Measurements from ENCODE around the gene GLG1.

The GLG1 gene

DNA sequence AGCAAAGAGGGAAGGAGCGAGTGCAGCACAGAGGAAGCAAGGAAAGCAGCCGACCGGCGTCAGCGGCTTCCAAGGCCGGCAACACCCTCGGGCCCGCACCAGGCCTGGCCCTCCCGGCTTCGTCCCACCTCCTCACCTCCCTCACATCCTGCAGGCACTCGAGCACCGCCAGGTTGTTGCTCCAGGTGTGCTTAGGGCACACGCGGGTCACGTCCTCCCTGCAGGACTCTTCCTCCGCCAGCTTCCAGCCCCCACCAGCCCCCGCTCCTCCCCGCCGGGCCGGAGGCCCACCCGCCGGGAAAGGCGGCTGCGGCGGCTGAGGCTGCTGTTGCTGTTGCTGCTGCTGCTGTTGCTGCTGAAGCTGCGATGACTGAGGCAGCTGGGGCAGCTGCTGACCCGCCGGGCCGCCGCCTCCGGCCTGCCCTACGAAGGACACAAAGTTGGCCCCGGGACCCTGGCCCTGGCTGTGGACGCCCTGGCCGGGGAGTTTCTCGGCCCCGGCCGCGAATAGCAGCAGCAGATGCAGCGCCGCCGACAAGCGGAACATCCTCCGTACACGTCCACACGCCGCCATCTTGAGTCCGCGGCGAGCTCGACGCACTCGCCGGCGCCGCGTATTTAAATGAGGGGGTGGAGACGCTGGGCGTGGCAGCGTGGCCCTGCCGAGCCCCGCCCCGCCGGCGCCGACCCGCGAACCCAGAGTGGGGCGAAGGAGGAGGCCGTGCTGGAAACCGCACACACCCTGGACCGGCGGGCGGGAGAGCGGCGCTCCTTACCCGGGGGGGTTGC is at the start of gene GLG1:
GLG1 (minus strand) TSS at position 594 of the 789 bp plus-strand sequence; CDS start at position 574, 20 bp downstream.
- DNase-seq (ENCODE audit: low read depth) = peak; percentile 82

DNA sequence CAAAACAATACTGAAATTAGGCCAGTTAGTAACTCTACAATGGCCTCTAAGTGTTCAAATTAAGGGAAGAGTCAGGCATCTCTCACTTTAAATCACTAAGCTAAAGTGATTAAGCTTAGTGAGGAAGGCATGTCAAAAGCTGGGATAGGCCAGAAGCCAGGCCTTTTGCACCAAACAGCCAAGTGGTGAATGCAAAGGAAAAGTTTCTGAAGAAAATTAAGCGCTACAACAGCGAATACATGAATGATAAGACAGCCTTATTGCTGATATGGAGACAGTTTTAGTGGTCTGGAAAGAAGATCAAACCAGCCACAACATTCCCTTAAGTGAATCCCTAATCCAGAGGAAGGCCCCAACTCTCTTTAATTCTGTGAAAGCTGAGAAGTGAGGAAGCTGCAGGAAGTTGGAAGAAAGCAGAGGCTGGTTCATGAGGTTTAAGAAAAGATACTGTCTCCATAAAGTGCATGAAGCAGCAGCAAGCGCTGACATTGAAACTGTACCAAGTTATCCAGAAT is 47.7 kb upstream of the GLG1 start:
- DNase-seq (ENCODE audit: low read depth) = no peak

DNA sequence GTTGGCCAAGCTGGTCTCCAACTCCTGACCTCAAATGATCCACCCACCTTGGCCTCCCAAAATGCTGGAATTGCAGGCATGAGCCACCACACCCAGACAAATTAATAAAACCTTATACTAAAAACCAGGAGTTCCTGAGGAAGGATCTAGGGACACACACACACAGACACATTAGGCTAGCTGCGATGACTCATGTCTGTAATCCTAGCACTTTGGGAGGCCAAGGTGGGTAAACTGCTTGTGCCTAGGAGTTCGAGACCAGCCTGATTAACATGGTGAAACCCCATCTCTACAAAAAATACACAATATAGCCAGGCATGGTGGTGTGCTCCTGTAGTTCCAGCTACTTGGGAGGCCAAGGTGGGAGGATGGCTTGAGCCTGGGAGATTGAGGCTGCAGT is 46.0 kb upstream of the GLG1 start:
- peak; percentile 33 for DNase-seq (ENCODE audit: low read depth)

DNA sequence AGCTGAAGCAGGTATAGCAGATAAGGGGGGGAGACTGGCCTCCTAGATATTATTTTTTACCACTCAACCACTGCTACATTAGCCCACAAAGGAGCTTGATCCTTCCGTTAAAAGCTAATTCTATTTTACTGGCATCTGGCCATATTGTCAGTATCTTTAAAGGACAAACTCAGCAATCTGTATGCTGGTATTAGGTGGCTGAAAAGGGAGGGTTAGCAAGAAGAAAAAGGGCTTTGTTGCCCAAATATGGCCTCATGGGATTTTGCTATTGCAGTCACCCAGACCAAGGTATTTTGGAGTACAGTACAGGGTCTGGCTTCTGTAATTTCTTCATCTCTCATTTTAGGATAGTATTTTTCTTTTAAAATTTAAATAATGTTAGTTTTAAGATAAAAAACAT is 45.3 kb upstream of the GLG1 start:
- DNase-seq (ENCODE audit: low read depth) = no peak

DNA sequence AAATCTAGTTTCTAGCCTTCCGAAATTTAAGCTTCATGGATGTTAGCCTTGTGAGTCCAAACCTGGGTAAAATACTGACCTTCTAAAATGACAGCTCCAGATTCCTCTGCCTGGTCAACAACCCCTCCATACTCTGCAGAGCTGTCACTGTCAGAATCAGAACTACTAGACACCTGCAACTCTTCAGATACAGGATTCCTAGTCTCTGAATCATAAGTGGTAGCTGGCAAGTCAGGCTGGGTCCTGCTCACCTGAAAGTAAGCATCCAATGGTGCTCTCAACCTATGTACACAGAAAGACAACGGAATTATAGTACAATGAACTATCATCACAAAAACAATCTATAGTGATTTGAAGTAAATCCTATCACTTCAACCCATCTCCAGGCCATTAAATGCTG is 44.9 kb upstream of the GLG1 start:
- DNase-seq (ENCODE audit: low read depth) = no peak

DNA sequence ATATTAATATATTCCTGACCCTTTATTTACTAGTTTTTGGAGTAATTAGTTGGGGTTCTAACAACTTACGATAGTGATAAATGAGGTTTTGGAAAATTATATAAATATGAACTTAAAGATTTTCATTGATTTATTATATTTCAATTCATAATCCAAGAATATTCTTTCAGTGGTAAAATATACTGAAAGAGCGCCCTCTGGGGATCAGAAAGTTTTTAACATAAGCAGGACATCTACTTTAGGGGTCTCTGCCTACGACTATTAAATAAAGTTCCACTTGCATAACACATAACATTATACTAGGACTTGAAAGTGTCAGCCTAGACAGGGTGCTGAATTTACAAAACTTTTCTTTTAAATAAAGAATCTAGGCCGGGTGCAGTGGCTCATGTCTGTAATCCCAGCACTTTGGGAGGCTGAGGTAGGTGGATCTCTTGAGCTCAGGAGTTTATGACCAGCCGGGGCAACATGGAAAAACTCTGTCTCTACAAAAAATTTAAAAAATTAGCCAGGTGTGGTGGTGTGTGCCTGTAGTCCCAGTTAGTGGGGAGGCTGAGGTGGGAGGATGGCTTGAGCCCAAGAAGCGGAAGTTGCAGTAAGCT is 44.2 kb upstream of the GLG1 start:
- DNase-seq (ENCODE audit: low read depth) = no peak

DNA sequence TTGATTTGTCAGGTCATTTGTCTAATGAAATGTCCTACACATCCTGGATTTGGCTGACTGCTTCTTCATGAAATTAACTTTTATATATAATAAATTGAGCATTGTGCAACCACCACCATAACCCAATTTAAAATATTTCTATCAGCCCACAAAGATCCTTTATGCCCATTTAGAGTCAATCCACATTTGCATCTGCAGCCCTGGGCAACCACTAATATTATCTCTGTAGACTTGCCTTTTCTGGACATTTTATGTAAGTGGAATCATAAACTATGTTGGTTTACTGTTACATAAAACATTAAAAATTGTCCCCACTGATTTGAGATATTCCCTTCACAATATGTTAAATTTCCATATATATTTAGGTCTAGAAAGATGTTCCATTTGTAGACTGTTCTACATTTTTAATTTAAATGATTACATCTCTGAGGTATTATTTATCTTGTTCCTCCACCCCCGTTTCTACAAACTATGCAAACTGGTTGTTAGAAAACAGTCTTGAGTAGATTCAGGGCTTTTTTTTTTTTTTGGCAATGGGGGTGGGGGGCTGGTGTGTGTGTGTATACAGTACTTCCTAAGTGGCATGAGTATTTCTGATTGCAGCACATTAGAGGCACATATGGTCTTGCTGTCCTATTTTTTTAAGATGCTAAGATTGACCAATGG is 43.1 kb upstream of the GLG1 start:
- no peak for DNase-seq (ENCODE audit: low read depth)

DNA sequence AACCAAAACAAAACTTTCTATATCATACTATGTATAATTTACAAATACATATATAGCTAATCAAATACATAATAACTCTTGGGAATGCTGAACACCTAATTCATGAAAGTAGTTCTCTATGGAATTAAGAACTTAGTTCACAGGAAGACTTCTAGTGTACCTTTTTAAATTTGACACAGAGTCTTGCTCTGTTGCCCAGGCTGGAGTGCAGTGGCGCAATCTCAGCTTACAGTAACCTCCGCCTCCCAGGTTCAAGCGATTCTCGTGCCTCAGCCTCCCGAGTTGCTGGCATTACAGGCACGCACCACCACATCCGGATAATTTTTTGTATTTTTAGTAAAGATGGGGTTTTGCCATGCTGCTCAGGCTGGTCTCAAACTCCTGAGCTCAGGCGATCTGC is 35.1 kb upstream of the GLG1 start:
- DNase-seq (ENCODE audit: low read depth) = no peak

DNA sequence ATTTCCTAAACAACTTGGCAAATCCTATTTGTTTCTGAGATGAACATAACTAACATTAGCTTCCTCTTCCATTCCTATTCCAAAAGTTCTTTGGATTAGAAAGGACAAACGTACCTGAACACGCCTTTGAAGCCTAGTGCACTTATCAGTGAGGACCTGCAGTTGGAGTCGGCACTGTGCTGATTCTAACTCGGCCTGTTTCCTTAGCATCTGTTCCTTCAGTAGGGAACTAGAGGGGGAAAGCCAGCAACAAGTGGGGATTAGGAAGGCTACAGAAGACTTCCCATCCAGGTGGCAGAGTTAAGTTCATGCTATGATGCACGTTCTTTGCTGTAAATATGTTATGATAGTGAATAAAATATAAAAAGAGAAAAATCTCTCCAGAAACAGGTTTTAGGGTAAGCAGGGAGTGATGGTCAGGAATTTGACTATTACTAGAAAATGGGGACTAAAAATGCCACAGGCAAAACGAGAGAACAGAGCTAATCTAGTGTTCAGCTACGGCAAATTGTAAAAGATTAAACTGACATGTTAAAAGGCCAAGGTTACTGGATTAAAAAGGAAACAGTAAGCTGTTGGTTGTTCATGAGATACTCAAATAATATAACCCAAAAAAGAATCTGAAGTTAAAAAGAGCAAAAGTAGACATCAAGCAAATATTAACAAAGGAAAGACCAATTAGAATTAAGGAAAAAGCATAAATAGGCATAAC is 31.0 kb upstream of the GLG1 start:
- DNase-seq (ENCODE audit: low read depth) = no peak

DNA sequence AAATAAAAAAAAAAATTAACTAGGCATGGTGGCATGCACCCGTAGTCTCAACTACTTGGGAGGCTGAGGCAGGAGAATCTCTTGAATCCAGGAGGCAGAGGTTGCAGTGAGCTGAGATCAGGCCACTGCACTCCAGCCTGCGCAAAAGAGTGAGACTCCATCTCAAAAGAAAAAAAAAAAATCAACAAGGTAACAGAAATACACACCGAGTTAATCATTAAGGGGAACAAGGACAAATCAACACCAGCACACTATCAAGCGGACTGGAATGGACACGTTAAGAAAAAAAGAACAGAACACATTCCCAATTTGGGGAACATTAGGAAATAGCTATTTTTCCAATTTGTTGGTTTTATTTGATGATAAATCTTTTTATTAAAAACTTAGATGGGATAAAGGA is 28.4 kb upstream of the GLG1 start:
- no peak for DNase-seq (ENCODE audit: low read depth)

DNA sequence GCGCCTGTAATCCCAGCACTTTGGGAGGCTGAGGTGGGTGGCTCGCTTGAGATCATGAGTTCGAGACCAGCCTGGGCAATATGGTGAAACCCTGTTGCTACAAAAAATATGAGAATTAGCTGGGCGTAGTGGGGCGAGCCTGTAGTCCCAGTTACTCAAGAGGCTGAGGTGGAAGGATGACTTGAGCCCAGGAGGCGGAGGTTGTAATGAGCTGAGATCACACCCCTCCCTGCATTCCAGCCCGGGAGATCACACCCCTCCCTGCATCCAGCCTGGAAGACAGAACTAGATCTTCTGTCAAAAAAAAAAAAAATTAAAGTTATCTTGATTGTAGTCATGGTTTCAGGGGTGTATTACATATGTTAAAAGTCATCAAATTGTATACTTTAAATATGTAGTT is 26.8 kb upstream of the GLG1 start:
- no peak for DNase-seq (ENCODE audit: low read depth)

DNA sequence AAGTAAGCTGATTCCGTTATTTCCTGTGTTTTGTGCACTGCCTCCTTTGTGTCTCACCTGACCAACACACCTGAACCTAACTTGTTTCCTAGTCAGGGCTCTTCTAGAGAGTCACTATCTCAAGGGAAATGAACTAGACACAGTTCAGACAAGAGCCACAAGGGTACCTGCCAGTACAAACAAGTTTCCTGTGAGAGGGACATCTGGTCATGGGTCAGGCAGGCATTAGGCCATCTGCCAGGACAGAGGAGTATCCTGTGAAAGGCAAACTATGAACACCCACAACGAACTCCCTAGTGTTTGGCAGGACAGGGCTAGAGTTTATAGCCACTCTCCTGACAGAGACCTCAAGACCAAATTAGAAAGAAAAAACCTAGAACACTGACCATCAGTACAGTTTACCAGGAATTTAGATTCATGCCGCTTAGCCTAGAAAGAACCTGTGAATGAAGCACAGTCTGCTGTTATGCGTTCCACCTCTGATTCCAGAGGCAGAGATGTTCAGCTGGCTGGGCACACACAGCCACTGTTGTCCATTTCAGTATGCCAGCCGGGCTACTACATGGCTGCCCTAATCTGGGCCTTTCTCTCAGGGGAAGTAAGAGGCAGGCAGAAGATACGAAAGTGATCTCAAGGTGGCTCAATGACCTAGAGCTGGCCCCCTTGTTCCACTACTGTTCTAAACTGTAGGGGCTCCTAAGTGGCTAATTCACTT is 20.7 kb upstream of the GLG1 start:
- no peak for DNase-seq (ENCODE audit: low read depth)

DNA sequence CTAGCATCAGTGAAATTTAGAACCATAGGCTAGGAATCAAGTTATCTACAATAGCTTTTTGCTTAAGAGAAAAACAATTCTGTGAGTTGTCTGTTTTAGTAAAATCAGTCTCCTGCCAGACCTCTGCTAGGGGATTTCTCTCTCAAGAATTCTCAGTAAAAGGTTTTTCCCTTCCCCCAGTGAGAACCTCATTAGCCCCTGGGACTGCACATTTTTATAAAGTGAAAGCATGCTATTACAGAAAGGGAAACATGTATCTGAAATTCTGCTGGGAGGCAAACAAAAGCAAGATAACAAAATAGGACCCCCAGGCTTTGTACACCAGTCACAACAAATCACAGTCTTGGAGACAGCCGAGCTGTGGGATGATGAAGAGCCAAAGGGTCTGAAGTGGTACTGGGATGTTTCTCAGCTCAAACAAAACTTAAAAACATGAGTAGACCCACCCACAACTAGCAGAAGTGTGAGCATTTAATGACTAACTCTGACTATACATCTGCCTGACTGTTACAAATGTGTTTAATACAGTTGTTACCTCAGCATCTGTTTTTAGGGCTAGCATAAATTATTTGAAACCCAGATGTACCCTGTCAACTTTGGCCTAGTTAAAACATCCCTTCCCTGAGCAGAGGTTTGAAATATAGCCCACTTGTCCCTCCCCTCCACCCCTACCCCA is 20.0 kb upstream of the GLG1 start:
- DNase-seq (ENCODE audit: low read depth) = peak; percentile 23

DNA sequence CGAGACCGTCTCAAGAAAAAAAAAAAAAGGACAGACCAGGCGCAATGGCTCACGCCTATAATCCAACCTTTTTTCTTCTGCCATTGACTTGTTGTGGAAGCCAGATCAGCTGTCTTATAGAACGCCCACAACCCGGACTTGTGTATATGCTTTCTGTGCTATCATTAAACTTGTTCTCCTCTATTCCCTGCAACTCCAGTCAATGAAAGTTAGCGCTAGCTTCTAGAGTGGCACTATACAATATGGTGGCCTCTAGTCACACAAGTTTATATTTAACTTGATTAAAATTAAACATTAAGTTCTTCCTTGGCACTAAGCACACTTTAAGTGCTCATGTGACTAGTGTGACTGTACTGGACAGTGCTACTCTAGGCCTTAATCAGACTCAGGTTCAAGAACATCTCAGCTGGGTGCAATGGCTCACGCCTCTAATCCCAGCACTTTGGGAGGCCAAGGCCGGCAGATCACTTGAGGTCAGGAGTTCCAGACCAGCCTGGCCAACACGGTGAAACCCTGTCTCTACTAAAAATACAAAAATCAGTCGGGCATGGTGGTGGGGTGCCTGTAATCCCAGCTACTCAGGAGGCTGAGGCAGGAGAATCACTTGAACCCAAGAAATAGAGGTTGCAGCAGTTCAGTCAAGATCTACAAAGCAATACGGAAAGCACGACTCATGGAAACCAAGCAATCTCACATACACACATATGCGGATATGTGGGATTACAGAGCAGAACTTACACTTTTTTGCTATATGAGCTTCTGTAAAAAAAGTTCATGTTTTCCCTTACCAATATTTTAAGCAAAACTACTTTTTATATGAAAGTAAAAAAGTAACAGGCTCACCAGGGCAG is 18.8 kb upstream of the GLG1 start:
- no peak for DNase-seq (ENCODE audit: low read depth)

DNA sequence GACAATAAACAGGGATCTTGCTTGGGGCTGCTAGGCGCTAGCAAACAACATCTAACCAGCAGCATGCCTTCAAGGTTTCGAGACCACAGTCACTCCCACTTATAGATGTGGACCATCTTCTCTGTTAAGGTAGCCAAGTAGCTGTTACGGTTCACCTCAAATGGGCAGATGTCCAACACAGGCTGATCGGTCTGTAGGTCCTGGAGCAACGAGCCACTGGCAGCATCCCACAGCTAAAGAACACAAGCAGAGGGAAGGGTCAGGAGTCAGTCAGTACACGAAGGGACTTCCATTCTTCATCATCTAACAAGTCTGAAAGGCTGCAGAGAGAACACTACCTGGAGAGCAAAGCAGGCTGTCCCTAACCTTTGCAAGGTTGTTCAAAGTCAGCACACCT is 16.9 kb upstream of the GLG1 start:
- DNase-seq (ENCODE audit: low read depth) = no peak

DNA sequence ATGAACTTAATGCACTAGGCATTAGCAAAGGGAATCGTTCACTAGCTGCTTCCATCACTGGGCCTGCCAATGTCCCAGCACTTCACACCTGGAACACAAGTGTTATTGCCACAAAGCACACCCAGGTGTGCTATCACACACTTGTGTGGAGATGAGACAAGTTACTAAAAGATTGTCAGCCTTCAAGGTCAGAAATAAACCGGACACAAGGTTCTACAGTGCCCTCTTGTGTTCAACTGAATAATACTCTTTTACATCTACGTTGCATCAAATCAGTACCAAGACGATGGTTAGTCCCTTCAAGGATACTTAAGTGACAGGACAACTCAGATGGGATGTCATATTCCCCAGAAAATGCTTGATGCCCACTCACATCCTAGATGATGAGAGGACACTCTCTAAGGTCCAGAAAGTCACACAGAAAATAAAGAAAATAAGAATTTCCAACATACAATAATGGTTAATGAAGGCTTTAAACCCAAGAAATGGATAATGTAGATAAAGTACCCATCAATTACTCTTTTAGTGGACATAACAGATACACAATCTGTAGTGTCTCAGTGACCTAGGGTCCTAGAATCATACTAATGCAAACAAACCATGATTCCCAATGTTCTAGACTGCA is 16.4 kb upstream of the GLG1 start:
- peak; percentile 59 for DNase-seq (ENCODE audit: low read depth)

DNA sequence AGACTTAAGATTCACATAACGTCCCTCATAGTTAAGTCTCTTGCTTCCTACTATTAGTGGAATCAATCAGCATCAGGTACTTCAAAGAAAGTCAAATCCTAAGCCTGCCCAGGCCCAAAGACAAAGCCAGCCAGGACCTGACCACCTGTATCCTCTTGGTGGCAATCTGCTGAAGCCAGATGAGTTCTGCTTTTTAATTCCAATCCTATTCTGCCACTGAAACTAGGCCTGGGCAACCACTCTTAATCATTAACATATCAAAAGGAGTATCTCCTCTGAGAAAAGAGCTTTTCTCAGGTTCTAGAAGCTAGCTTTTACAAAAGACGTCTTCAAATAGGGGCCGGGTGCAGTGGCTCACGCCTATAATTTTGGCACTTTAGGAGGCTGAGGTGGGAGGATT is 15.1 kb upstream of the GLG1 start:
- DNase-seq (ENCODE audit: low read depth) = no peak

DNA sequence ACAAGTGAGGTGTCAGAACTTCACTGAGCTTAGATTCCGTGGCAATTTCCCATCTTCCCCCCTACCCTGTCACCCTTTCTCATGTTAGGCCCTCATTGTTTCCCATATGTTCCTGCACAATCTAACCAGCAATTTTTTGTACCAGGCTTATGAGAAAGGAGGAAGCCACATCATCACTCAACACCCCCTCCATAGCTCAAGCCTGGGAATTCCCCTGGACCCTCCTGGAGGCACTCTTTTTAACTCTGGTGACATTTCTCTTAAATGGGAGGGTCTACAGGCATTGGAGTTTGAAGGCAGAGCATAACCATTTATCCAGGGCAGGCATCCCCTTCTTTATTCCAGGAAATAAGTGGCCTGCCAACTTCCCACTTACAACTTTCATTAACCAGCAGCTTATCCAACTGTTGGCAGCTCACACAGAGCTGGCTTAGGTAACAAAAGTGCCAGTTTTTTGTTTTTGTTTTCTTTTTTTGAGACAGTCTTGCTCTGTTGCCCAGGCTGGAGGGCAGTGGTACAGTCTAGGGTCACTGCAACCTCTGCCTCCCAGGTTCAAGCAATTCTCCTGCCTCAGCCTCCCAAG is 10.4 kb upstream of the GLG1 start:
- no peak for DNase-seq (ENCODE audit: low read depth)

DNA sequence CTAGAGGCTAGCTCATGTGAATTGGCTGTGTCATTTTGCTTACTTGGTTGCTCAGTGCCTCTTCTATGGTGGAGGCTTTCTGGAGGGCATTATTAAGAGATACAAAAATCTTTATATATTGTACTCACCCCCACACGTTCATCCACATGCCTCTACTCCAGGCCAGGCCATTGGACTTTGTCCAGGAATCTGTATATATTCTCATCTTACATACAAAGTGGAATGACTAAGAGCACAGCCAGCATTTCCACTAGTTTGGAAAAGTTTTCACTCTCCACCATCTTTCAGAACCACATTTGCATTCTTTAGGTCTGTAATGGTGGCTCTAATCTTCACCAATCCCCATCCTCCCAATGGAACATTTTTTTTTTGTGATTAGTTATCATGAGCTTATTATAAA is 4.8 kb upstream of the GLG1 start:
- DNase-seq (ENCODE audit: low read depth) = no peak
